K562 (cell line): ENCODE measurements around the gene ADARB2.

Experiments
- DEAF1 ChIP-seq: fragments of 450-650 bp; formaldehyde crosslinking; IDR thresholded peaks from 2 replicates; pipeline ENCODE4 v1.4.0; 2020; ENCODE audit warnings: mild to moderate bottlenecking, moderate library complexity
- DPF2 ChIP-seq: fragments of 450-650 bp; IDR thresholded peaks from 2 replicates; pipeline ENCODE4 v1.6.1; 2016
- FOXK2 ChIP-seq, 2 experiments: fragments of 450-650 bp; IDR thresholded peaks in 1 of 2; conservative IDR thresholded peaks in 1 of 2; 2 replicates each; pipeline ENCODE4 v1.6.1; 2016; ENCODE audit warnings: low read depth in 2 of 2, mild to moderate bottlenecking in 1 of 2
- KHSRP ChIP-seq: fragments of 450-650 bp; IDR thresholded peaks from 2 replicates; pipeline ENCODE4 v1.6.1; 2017
- MBD1 ChIP-seq: fragments of 250-450 bp; sonication (Bioruptor Pico); IDR thresholded peaks from 2 replicates; pipeline ENCODE4 v1.8.0; 2022; ENCODE audit warnings: inconsistent platforms
- POLR3A ChIP-seq: IDR thresholded peaks from 2 replicates; pipeline ENCODE4 v1.6.1; 2011; ENCODE audit warnings: borderline replicate concordance, mild to moderate bottlenecking, moderate library complexity; ENCODE audit not compliant: insufficient read length, insufficient read depth; ENCODE audit errors: extremely low read depth
- RBFOX2 ChIP-seq: fragments of 200-400 bp; formaldehyde crosslinking; IDR thresholded peaks from 2 replicates; pipeline ENCODE4 v1.6.1; 2017; ENCODE audit warnings: low read depth, mild to moderate bottlenecking, low read length, moderate library complexity
- SFPQ ChIP-seq: fragments of 200-400 bp; formaldehyde crosslinking; IDR thresholded peaks from 2 replicates; pipeline ENCODE4 v1.6.1; 2017; ENCODE audit warnings: mild to moderate bottlenecking, low read depth, low read length, moderate library complexity
- SPI1 ChIP-seq: IDR thresholded peaks from 2 replicates; pipeline ENCODE4 v1.6.1; 2011; ENCODE audit warnings: low read depth, low read length, control low read depth, borderline replicate concordance
- TAF7 ChIP-seq: fragments of 450-650 bp; IDR thresholded peaks from 2 replicates; pipeline ENCODE4 v1.6.1; 2016; ENCODE audit warnings: missing genetic modification characterization, missing compliant biosample characterization
- ZC3H8 ChIP-seq: fragments of 450-650 bp; IDR thresholded peaks from 2 replicates; pipeline ENCODE4 v1.6.1; 2017
- ZFX ChIP-seq: sonication (generic); formaldehyde crosslinking; IDR thresholded peaks from 2 replicates; pipeline ENCODE4 v1.8.0; 2022; ENCODE audit warnings: mild to moderate bottlenecking, missing genetic modification reagents, moderate library complexity
- ZNF12 ChIP-seq: sonication (generic); formaldehyde crosslinking; IDR thresholded peaks from 2 replicates; pipeline ENCODE4 v1.4.0; 2020; ENCODE audit warnings: mild to moderate bottlenecking, missing genetic modification reagents
- ZNF551 ChIP-seq: fragments of 250-450 bp; sonication (Bioruptor Pico); IDR thresholded peaks from 2 replicates; pipeline ENCODE4 v1.5.0; 2021; ENCODE audit warnings: mild to moderate bottlenecking, moderate library complexity

GRCh38 chr10:1193561-1193960 is 543.8 kb downstream of the ADARB2 start:
- TF ChIP-seq ZNF12 (CRISPR knock-in tag): no peak
- TF ChIP-seq POLR3A: no peak
- no peak for TF ChIP-seq DEAF1 (CRISPR knock-in tag)
- no peak for TF ChIP-seq SPI1
- no peak for TF ChIP-seq MBD1
- no peak for TF ChIP-seq KHSRP
- TF ChIP-seq TAF7 (tag): no peak
- TF ChIP-seq ZC3H8: no peak
- no peak for TF ChIP-seq DPF2
- no peak for TF ChIP-seq ZFX (CRISPR knock-in tag)
- no peak for TF ChIP-seq RBFOX2
- TF ChIP-seq ZNF551 (CRISPR knock-in tag): no peak
- TF ChIP-seq FOXK2 (conservative IDR thresholded peaks at IDR 0.05 in 1 of 2, IDR thresholded peaks at IDR 0.05 in 1 of 2; ENCODE audit: low read depth in 2 of 2): no peak
- no peak for TF ChIP-seq SFPQ
